GM18505 (cell line): ENCODE results near the gene SLC25A42.

ENCODE experiments used
- ATAC-seq: cut with Tn5 transposase; IDR thresholded peaks from one replicate; pipeline ENCODE4 v1.9.1; 2021; ENCODE audit not compliant: unreplicated experiment
- POLR2A ChIP-seq: IDR thresholded peaks from 4 replicates; pipeline ENCODE4 v1.6.1; 2011; ENCODE audit warnings: borderline replicate concordance; ENCODE audit not compliant: insufficient read depth, insufficient read length; ENCODE audit errors: extremely low read depth

The SLC25A42 gene

DNA sequence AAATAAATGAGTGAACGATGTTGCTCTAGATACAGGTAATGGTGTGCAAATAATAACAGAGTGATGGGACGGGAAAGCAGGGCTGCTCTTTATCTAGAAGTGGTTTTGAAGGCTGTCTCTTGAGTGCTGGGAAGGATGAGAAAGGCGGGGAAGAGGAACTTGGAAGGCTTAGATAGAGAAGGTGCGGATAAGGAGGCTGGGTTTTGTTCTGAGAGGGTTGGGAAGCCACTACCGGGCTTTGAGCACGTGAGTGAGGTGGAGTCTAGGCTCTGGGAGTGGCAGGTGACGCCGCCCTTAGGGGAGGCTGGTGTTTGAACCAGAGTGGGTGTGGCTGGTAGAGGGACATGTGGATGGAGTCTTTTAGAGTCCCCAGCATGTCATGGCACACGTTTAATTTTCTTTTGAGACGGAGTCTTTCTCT is 29.6 kb upstream of the SLC25A42 start:
- ATAC-seq = no peak
- no peak for TF ChIP-seq POLR2A

DNA sequence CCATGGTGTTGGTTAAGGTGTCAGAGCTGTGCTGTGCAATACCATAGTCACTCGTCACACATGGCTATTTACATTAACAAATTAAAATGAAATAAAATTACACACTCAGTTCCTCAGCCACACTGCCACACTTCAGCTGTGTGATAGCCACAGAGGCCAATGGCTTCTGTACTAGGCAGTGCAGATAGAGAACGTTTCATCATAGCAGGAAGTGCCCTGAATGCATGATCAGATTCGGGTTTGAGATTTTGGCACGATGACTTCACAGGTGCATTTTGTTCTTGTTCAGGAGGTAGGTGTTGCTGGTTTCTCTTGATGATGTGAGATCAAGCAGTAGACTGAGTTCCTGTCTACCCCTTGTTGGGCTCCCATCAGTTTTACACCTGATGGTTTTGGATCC is 23.9 kb upstream of the SLC25A42 start:
- ATAC-seq = no peak
- no peak for TF ChIP-seq POLR2A

DNA sequence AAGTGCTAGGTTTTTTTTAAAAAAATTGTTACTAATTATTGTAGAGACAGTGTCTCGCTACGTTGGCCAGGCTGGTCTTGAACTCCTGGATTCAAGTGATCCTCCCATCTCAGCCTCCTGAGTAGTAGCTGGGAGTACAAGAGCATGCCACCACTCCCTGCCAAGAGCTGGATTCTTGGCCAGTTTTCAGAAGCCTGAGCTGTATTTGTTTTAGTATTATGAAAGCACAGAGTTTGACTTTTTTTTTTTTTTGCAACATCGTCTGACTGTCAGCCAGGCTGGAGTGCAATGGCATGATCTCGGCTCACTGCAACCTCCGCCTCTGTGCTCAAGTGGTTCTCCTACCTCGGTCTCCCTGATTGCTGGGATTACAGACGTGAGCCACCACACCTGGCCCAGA is 23.4 kb upstream of the SLC25A42 start:
- no peak for ATAC-seq
- TF ChIP-seq POLR2A = no peak

DNA sequence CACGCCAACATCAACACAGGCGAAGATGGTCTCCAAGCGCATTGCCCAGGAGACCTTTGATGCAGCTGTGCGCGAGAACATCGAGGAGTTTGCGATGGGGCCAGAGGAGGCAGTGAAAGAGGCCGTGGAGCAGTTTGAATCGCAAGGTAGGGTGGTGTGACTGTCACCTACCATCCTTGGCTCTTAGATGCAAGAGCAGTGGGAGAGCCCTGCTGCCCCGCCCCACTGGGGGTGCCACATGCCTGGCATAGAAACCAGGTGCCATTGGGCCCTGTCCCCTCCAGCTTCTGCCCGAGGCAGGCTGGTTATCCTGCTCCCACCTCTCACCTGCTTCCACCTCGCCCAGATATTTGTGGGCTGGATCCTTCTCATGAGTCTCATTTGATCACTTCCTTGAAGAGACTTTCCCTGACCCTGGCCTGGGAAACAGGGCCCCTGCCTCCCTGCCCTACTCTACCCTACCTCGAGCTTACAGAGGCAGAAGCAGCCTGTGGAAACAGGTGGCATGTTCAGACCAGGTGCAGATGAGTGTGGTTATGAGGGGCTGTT is 21.0 kb upstream of the SLC25A42 start:
- no peak for ATAC-seq
- TF ChIP-seq POLR2A = no peak

DNA sequence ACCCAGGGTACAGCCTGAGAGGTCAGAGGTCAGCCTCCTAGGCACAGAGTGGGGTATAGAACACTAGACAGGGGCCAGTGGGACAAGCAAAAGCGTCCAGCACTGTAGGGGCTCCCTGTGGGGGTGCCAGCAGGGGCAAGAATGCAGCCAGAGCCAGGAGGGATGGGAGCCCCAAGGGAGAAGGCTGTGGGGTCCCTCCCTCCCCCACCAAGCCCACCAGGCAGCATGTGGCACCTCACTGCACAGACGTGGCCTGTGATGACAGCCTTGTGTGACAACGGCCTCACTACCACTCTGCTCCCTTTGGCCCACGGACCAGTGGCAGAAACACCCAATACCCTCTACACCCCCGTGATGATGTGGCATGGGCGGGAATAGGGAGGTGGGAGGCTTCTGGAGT is 20.3 kb upstream of the SLC25A42 start:
- no peak for ATAC-seq

DNA sequence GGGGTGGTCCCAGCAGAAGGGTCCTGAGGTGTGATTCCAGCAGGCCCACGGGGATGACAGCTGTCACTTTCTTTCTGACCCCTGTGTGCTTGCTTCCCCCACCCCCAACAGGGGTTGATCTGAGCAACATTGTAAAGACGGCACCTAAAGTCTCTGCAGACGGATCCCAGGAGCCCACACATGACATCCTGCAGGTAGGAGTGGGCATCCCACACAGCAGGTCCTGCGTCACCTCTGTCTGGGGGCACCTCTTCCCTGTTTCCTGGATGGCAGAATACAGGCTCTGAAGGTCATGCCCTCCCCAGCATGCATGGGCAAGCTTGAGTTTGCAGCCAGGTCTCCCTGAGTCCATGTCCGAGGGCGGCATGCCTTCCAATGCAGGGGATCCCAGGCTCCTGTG is 19.9 kb upstream of the SLC25A42 start:
- no peak for ATAC-seq
- TF ChIP-seq POLR2A = no peak

More for the DNA sequence above, 20.3 kb upstream of the SLC25A42 start:
- TF ChIP-seq POLR2A = no peak

DNA sequence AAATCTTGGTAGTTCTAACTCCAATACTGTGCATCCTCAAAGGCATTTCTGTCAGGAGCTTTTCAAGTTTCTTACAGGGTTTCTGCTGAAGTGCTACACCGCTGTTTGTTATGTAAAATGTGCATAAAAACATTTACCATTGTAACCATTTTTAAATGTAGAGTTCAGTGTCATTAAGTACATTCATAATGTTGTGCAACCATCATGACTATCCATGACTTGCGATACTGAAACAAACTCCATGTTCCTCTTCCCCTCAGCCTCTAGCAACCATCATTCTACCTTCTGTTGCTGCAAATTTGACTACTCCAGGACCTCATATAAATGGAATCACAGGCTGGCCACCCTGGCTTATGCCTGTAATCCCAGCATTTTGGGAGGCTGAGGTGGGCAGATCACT is 14.4 kb upstream of the SLC25A42 start:
- ATAC-seq = no peak
- TF ChIP-seq POLR2A = no peak

DNA sequence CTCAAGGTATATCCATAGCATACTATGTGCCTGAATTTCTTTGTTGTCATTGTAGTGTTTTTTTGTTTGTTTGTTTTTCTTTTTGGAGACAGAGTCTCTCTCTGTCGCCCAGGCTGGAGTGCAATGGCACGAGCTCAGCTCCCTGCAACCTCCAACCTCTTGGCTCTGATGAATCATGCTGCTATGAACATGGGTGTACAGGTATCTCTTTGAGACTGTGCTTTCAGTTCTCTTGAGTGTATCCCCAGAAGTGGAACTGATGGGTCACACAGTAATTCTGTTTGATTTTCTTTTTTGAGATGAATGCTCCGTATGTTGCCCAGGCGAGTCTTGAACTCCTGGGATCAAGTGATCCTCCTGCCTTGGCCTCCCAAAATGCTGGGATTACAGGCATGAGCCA is 13.7 kb upstream of the SLC25A42 start:
- ATAC-seq = no peak
- no peak for TF ChIP-seq POLR2A

DNA sequence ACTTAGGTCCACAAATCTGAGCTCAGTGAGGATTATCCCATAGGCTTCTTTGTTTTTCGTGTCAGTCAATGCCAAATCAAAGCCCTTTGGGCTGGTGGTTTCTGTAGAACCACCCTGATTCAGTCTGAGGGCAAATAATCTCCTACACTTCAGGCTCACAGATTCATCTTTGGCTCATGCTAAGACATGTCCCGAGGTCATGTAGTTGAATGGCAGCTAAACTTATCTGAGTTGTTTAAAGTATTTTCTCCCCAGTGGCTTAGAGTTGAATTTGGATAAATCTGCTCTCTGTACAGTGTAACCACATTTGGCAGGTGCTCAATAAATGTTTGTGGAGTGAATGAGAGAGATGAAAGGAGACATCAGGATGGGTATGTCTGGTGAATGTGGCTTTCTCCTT is 13.1 kb upstream of the SLC25A42 start:
- no peak for TF ChIP-seq POLR2A
- ATAC-seq = no peak

DNA sequence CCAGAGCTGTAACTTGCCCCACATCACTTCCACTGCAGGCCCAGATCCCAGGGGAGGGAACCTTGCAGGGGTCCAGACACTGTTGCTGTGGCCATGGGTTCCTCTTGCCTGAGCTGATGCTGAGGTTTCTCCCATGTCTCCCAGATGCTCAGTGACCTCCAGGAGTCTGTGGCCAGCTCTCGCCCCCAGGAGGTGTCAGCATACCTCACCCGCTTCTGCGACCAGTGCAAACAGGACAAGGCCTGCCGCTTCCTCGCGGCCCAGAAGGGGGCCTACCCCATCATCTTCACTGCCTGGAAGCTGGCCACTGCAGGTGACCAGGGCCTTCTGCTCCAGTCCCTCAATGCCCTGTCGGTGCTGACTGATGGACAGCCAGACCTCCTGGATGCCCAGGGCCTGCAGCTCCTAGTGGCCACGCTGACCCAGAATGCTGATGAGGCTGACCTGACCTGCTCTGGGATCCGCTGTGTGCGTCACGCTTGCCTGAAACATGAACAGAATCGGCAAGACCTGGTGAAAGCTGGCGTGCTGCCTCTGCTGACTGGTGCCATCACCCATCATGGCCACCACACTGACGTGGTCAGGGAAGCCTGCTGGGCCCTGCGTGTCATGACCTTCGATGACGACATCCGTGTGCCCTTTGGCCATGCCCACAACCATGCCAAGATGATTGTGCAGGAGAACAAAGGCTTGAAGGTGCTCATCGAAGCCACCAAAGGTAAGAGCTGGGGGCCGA is 12.1 kb upstream of the SLC25A42 start:
- no peak for TF ChIP-seq POLR2A
- no peak for ATAC-seq

DNA sequence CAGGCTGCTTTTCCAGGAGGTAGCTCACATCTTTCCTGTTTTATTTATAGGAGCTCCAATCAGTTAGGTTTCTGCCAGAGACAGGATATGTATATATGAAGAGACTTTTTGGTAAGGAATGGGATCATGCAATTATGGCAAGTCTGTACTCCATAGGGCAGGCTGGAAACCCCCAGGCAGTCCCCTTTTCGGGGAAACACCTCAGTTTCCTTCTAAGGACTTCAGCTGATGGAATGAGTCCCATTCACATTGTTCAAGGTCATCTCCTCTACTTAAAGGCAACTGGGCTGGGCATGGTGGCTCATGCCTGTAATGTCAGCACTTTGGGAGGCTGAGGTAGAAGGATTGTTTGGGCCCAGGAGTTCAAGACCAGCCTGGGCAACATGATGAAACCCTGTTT is 10.9 kb upstream of the SLC25A42 start:
- TF ChIP-seq POLR2A = no peak

DNA sequence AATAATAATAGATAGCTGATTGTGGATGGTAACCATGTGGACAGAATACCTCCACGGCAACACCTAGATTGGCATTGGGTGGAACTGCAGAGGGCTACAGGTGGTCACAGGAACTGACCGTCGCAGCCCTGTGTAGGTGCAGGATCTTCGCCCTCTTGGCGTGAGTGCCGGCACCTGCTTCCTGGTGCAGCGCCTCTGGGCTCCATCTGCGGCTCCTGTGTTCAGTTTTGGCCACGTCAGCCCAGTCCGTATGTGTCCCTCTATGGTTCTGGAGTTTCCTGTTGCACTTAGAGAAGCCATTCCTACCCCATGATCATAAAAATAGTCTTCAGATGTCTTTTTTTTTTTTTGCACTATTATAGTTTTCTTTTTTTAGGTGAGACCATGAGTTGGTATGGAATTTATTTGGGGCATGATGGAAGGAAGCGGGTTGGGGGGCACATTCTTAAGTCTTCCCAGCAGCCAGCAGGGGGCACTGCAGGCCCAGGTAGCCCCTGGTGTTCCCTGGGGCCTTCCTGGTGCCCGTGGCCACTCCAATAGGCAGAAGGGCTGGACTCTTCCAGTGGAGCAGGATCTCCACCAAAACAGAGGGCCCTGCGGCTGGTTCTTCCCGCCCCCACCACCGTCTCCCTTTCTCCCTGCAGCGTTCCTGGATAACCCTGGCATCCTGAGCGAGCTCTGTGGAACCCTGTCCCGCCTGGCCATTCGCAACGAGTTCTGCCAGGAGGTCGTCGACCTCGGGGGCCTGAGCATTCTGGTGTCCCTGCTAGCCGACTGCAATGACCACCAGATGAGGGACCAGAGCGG is 10.1 kb upstream of the SLC25A42 start:
- no peak for TF ChIP-seq POLR2A
- no peak for ATAC-seq

More for the DNA sequence above, 10.9 kb upstream of the SLC25A42 start:
- no peak for ATAC-seq

DNA sequence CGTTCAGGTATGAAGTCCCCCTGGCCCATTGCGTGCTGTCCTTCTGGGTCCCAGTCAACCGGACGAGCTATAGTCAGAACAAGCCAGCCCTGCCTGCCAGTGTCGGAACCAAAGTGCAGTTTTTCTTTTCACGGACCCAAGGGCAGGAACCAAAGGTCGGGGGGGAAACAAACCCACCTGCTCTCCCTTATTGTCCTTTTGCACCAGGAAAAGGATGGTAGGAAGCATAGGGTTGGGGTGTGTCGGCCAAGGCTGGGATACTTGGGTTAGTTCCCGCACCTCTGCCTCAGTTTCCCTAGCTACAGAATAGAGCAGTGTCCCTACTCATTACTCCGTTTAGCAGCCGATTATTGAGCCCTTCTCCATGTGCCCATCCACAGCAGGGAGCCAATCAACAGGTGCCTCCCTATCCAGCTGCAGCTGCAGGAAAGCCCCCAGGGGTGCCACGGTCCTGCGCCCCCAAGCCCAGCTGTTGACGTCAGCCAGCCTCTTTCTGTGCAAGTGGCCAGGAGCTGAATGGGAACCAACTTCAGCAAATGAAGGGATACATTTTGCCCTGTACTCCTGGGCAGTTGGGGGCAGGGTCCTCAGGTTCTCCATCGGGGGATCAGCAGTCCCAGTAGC is 9.4 kb upstream of the SLC25A42 start:
- TF ChIP-seq POLR2A = no peak
- no peak for ATAC-seq
